ENCODE measurements around the gene ZNF488.

ZNF488 gene

GRCh38 chr10:47349516-47349915 is 34.6 kb downstream of the ZNF488 start:
- DNase-seq (ENCODE audit: low spot score) = no peak

DNA sequence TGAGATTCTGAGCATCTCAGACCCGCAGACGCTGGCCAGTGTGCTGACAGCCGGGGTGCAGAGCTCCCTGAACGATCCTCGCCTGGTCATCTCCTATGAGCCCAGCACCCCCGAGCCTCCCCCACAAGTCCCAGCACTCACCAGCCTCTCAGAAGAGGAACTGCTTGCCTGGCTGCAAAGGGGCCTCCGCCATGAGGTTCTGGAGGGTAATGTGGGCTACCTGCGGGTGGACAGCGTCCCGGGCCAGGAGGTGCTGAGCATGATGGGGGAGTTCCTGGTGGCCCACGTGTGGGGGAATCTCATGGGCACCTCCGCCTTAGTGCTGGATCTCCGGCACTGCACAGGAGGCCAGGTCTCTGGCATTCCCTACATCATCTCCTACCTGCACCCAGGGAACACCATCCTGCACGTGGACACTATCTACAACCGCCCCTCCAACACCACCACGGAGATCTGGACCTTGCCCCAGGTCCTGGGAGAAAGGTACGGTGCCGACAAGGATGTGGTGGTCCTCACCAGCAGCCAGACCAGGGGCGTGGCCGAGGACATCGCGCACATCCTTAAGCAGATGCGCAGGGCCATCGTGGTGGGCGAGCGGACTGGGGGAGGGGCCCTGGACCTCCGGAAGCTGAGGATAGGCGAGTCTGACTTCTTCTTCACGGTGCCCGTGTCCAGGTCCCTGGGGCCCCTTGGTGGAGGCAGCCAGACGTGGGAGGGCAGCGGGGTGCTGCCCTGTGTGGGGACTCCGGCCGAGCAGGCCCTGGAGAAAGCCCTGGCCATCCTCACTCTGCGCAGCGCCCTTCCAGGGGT is 35.2 kb downstream of the ZNF488 start:
- no peak for DNase-seq (ENCODE audit: low spot score)

GRCh38 chr10:47348138-47348651 is 35.9 kb downstream of the ZNF488 start, which contains the start of gene RBP3:
Gene RBP3 (plus strand): TSS chr10:47348363. CDS start chr10:47348485, 122 bp downstream.
- DNase-seq (ENCODE audit: low spot score) = no peak

DNA sequence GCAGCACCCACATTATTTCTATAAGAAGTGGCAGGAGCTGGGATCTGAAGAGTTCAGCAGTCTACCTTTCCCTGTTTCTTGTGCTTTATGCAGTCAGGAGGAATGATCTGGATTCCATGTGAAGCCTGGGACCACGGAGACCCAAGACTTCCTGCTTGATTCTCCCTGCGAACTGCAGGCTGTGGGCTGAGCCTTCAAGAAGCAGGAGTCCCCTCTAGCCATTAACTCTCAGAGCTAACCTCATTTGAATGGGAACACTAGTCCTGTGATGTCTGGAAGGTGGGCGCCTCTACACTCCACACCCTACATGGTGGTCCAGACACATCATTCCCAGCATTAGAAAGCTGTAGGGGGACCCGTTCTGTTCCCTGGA is 36.8 kb downstream of the ZNF488 start:
- no peak for DNase-seq (ENCODE audit: low spot score)

DNA sequence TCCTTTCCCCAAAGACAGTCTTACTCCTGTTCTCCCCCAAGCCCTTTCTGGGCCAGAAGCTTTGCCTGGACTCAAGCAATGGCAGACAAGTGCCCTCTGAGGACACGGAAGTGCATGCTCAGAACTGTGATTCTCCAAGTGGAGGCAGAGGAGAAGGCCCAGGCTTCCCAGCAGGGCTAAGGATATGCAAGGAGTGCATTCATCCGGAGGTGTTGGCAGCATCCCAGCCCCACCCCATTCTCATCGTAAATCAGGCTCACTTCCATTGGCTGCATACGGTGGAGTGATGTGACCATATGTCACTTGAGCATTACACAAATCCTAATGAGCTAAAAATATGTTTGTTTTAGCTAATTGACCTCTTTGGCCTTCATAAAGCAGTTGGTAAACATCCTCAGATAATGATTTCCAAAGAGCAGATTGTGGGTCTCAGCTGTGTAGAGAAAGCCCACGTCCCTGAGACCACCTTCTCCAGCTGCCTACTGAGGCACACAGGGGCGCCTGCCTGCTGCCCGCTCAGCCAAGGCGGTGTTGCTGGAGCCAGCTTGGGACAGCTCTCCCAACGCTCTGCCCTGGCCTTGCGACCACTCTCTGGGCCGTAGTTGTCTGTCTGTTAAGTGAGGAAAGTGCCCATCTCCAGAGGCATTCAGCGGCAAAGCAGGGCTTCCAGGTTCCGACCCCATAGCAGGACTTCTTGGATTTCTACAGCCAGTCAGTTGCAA is 37.4 kb downstream of the ZNF488 start:
- DNase-seq (ENCODE audit: low spot score) = no peak

GRCh38 chr10:47344996-47345870 is 38.9 kb downstream of the ZNF488 start:
- no peak for DNase-seq (ENCODE audit: low spot score)

DNA sequence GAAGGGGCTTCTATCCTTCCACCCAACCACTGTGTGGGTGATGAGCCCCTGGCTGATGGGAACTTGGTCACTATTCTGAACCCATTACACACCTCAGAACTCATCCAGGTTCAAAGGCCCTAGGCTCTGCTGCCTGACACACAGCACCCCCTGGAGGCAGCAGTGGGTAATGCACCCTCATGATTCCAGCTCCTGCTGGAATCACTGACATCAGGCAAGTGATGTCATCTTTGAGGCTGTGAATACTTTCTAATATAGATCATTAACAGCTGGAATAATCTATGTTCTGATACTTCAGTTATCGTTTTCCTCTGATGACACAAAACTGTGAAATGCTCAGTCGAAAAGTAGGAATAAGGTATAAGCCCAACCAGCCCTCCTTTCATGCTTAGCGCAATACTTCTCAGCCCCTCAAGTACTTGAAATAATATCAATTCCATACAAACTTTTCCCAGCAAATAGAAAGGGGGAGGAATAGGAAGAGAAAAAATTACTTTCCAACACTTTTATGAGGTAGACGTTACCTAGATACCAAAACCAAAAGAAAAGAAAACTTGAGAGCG is 43.4 kb downstream of the ZNF488 start:
- DNase-seq (ENCODE audit: low spot score) = peak; percentile 65

GRCh38 chr10:47339759-47340607 is 44.1 kb downstream of the ZNF488 start:
- no peak for DNase-seq (ENCODE audit: low spot score)

GRCh38 chr10:47339186-47339735 is 44.8 kb downstream of the ZNF488 start:
- DNase-seq (ENCODE audit: low spot score) = no peak

GRCh38 chr10:47337310-47337709 is 46.8 kb downstream of the ZNF488 start:
- no peak for DNase-seq (ENCODE audit: low spot score)

GRCh38 chr10:47336387-47337134 is 47.5 kb downstream of the ZNF488 start:
- no peak for DNase-seq (ENCODE audit: low spot score)

- DNase-seq (ENCODE audit: low spot score) = no peak
Measured at GRCh38 chr10:47335906-47336305, 48.2 kb downstream of the ZNF488 start.

DNA sequence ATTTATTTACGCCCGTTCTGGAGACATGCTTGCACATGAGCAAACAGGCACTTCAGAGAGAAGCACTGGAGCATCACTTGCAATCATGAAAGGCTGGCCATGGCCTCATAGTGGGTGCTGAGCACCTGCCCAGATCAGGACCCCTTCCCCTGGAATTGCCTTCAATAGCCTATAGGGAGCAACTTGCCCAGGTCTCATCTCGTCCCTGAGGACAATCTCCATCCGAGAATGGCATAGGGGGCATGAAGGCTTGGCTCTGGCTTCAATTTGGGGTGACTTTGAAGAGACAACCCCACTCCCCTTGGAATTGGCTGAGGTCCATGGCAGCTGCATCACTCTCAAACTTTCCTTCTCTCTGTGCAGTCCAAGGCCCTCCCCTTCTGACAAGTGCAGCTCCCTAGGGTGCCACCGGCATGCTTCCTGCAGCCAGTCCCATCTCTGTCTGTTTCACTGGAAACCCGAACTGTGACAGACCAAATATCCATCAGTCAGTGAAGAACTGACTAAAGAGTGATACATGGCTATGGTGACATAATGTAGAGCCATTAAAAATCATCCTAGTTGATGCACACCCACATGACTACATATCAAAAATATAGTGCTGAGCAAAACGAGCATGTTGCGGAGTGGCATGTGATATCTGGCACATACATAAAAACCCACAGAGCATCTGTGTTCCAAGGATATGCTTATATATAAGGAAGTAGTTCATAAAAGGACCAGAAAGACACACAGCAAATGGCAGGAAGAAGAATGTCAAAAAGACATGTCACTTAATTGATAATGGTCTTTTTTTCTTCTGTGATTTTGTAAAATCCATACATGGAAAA is 49.4 kb downstream of the ZNF488 start:
- no peak for DNase-seq (ENCODE audit: low spot score)

GRCh38 chr10:47333532-47333931 is 50.6 kb downstream of the ZNF488 start:
- no peak for DNase-seq (ENCODE audit: low spot score)

DNA sequence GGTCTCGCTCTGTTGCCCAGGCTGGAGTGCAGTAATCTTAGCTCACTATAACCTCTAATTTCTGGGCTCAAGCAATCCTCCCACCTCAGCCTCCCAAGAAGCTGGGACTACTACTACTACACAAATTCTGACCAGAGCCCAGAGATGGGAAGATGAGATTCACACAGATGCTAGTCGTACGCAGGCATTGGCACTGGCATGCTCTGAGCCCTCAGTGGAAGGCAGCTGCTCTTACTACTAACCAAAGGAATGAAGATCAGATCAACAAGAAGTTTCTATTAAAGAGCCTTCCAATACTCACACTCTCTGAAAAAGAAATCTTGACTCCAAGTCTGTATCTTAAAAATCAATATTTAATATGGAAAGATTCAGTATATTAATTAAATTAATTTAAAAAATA is 51.1 kb downstream of the ZNF488 start:
- no peak for DNase-seq (ENCODE audit: low spot score)

DNA sequence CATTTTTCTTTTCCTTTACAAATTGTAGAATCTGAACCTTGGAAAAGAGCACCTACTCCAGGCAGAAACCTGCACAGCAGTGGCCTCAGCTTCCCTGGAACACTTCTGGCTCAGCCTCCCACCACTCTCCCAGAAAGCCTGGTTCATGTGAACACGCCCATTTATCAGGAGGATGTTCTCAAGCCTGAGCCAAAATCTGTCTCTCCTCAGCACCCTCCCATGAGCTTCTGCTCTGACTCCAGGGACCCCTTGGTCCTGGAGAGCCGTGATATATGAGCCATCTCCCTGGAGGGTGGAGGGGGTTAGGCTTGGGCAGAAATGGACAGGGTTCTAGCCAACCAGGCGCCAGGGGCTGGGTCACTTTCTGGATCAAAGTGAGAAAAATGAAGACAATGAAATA is 51.7 kb downstream of the ZNF488 start:
- no peak for DNase-seq (ENCODE audit: low spot score)

GRCh38 chr10:47331954-47332353 is 52.1 kb downstream of the ZNF488 start:
- DNase-seq (ENCODE audit: low spot score) = no peak

- DNase-seq (ENCODE audit: low spot score) = no peak
Measured at GRCh38 chr10:47331491-47331890, 52.6 kb downstream of the ZNF488 start.

DNA sequence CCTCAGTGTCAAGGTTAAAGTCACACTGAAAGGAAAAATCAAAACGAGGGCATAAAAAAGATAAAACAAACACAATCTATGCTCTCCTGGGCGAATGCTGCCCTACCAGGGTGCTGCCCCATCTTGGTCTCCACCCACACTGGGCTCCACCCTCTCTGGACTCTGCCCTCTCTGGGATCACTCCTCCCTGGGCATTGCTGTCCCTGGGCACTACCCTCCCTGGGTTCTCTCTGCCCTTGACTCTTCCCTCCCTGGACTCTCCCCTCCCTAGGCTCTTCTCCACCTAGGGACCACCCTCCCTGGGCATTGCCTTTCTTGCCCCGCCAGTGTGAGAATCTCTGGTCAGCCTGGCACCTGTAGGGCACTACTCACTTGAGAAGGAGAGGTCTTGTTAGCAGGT is 53.3 kb downstream of the ZNF488 start:
- no peak for DNase-seq (ENCODE audit: low spot score)

All from hematopoietic multipotent progenitor cell treated with erythropoietin and hydrocortisone succinate and interleukin-3 and kit ligand, for 17 days (in vitro differentiated cells).